H1 (cell line): Measurements from ENCODE around the gene MUC22. TPM values are rescaled to one million over a fixed set of nuclear protein-coding genes. Genes with fewer than 3 reads are reported as not detected.

ENCODE experiments used
- CTCF ChIA-PET: fragments of 300-600 bp; sonication (Branson Sonifier 250); formaldehyde crosslinking; loops from one replicate; lab custom pipeline; 2021; ENCODE audit not compliant: partially characterized antibody; lab: Charles Lee
- POLR2A ChIA-PET: fragments of 300-600 bp; sonication (Branson Sonifier 250); formaldehyde crosslinking; loops from one replicate; lab custom pipeline; 2021; ENCODE audit warnings: inconsistent platforms; ENCODE audit not compliant: partially characterized antibody; lab: Charles Lee
- DNase-seq, 2 experiments: peaks; one replicate each; pipeline versions ENCODE4 v3.0.0 to v3.0.0-alpha.2; 2010 to 2022; ENCODE audit warnings: low spot score in 2 of 2, low read depth in 1 of 2, mixed read lengths in 1 of 2
- FAIRE-seq: peaks from 2 replicates; lab custom pipeline; 2011; peaks lifted over from hg19 to GRCh38; lab: Jason Lieb, UNC
- H2AFZ ChIP-seq: 2 replicates; pipeline ENCODE4 v1.8.1; 2012; ENCODE audit warnings: low read length, inconsistent platforms
- H2AK5ac ChIP-seq: 2 replicates; pipeline ENCODE4 v1.6.1; 2013; ENCODE audit warnings: low read depth, low read length
- H2BK120ac ChIP-seq: replicated peaks from 2 replicates; pipeline ENCODE3; 2013; ENCODE audit warnings: low read depth, low read length, inconsistent platforms
- H2BK12ac ChIP-seq: 2 replicates; pipeline ENCODE4 v1.6.1; 2013; ENCODE audit warnings: low read depth, low read length
- H2BK15ac ChIP-seq: 2 replicates; pipeline ENCODE4 v1.6.1; 2013; ENCODE audit warnings: low read length
- H2BK20ac ChIP-seq: 2 replicates; pipeline ENCODE4 v1.6.1; 2013; ENCODE audit warnings: low read length
- H2BK5ac ChIP-seq: 2 replicates; pipeline ENCODE4 v1.6.1; 2013; ENCODE audit warnings: low read depth, low read length
- H3K14ac ChIP-seq: 2 replicates; pipeline ENCODE4 v1.6.1; 2013; ENCODE audit warnings: inconsistent platforms; ENCODE audit not compliant: insufficient read length
- H3K18ac ChIP-seq: 2 replicates; pipeline ENCODE4 v1.6.1; 2013; ENCODE audit warnings: low read length; ENCODE audit errors: extremely low read depth
- H3K23ac ChIP-seq: 2 replicates; pipeline ENCODE4 v1.6.1; 2013; ENCODE audit warnings: inconsistent platforms; ENCODE audit not compliant: insufficient read length
- H3K23me2 ChIP-seq: 2 replicates; pipeline ENCODE4 v1.6.1; 2013; ENCODE audit warnings: low read depth, low read length
- H3K27ac ChIP-seq: 2 replicates; pipeline ENCODE4 v1.6.1; 2011; ENCODE audit warnings: low read depth, low read length, inconsistent platforms
- H3K27me3 ChIP-seq, 4 experiments: replicated peaks in 1 of 4; 1 replicate in 1 of 4; 2 replicates in 3 of 4; pipeline versions ENCODE4 v1.6.1 to v1.8.1; 2011 to 2013; ENCODE audit warnings: low read length in 3 of 4, mild to moderate bottlenecking in 3 of 4, inconsistent platforms in 2 of 4, mixed read lengths in 2 of 4, moderate library complexity in 1 of 4; ENCODE audit not compliant: control insufficient read depth in 3 of 4, insufficient read depth in 3 of 4; ENCODE audit errors: extremely low read depth in 1 of 4
- H3K36me3 ChIP-seq, 4 experiments: 2 replicates each; pipeline versions ENCODE4 v1.6.1 to v1.8.1; 2011 to 2013; ENCODE audit warnings: mild to moderate bottlenecking in 4 of 4, low read length in 3 of 4, moderate library complexity in 2 of 4, control low read depth in 1 of 4, inconsistent platforms in 1 of 4; ENCODE audit not compliant: insufficient read depth in 4 of 4, control insufficient read depth in 2 of 4
- H3K4ac ChIP-seq: replicated peaks from 2 replicates; pipeline ENCODE3; 2013; ENCODE audit warnings: low read length, low read depth, mixed read lengths, inconsistent platforms; ENCODE audit not compliant: insufficient read length
- H3K4me1 ChIP-seq, 4 experiments: replicated peaks in 1 of 4; 1 replicate in 1 of 4; 2 replicates in 3 of 4; pipeline versions ENCODE4 v1.6.1 to v1.8.1; 2011 to 2013; ENCODE audit warnings: low read length in 3 of 4, inconsistent platforms in 2 of 4, mixed read lengths in 1 of 4; ENCODE audit not compliant: insufficient read depth in 4 of 4, control insufficient read depth in 3 of 4
- H3K4me2 ChIP-seq, 2 experiments: 2 replicates each; pipeline versions ENCODE4 v1.6.1 to v1.8.1; 2011 to 2013; ENCODE audit warnings: low read depth in 2 of 2, low read length in 2 of 2, control low read depth in 1 of 2, inconsistent platforms in 1 of 2, mild to moderate bottlenecking in 1 of 2; ENCODE audit not compliant: insufficient read depth in 1 of 2
- H3K4me3 ChIP-seq, 4 experiments: fragments of 200-600, 300-600 bp in 1 of 4; sonication (generic), shearing (Covaris generic), sonication (Bioruptor Twin) in 1 of 4; 2 replicates each; pipeline versions ENCODE4 v1.5.1 to v1.8.1; 2011 to 2016; ENCODE audit warnings: low read length in 4 of 4, low read depth in 3 of 4, control low read depth in 2 of 4, inconsistent platforms in 2 of 4, mild to moderate bottlenecking in 2 of 4, mixed read lengths in 1 of 4, moderate library complexity in 1 of 4; ENCODE audit not compliant: insufficient read depth in 2 of 4; ENCODE audit errors: extremely low read depth in 1 of 4
- H3K56ac ChIP-seq: replicated peaks from 2 replicates; pipeline ENCODE3; 2013; ENCODE audit warnings: low read depth, mild to moderate bottlenecking, mixed read lengths, low read length, inconsistent platforms; ENCODE audit not compliant: insufficient read length
- H3K79me1 ChIP-seq: 2 replicates; pipeline ENCODE4 v1.6.1; 2013; ENCODE audit warnings: low read depth, low read length, control low read depth
- H3K79me2 ChIP-seq, 2 experiments: 2 replicates each; pipeline versions ENCODE4 v1.6.1 to v1.8.1; 2012 to 2013; ENCODE audit warnings: low read length in 2 of 2, mild to moderate bottlenecking in 2 of 2, inconsistent platforms in 1 of 2; ENCODE audit not compliant: insufficient read depth in 2 of 2, control insufficient read depth in 1 of 2
- H3K9ac ChIP-seq, 4 experiments: replicated peaks in 1 of 4; 1 replicate in 1 of 4; 2 replicates in 3 of 4; pipeline versions ENCODE4 v1.6.1 to v1.8.1; 2011 to 2013; ENCODE audit warnings: low read depth in 3 of 4, low read length in 3 of 4, control low read depth in 2 of 4, mild to moderate bottlenecking in 2 of 4, moderate library complexity in 2 of 4, inconsistent platforms in 1 of 4; ENCODE audit errors: extremely low read depth in 1 of 4
- H3K9me3 ChIP-seq, 2 experiments: 2 replicates each; pipeline versions ENCODE4 v1.6.1 to v1.8.1; 2012 to 2013; ENCODE audit warnings: mild to moderate bottlenecking in 2 of 2, moderate library complexity in 2 of 2, control low read depth in 1 of 2, inconsistent platforms in 1 of 2, low read depth in 1 of 2, low read length in 1 of 2, mixed read lengths in 1 of 2; ENCODE audit not compliant: insufficient read depth in 2 of 2
- H4K20me1 ChIP-seq, 2 experiments: replicated peaks in 1 of 2; 2 replicates each; pipeline versions ENCODE3 to v1.8.1; 2011 to 2013; ENCODE audit warnings: inconsistent platforms in 2 of 2, low read length in 2 of 2, mild to moderate bottlenecking in 1 of 2; ENCODE audit not compliant: insufficient read depth in 2 of 2, control insufficient read depth in 1 of 2
- H4K5ac ChIP-seq: 2 replicates; pipeline ENCODE4 v1.6.1; 2013; ENCODE audit warnings: low read length, low read depth, mixed read lengths, inconsistent platforms; ENCODE audit not compliant: insufficient read length
- H4K8ac ChIP-seq: 2 replicates; pipeline ENCODE4 v1.8.0; 2013; ENCODE audit warnings: mild to moderate bottlenecking, moderate library complexity, low read length, inconsistent platforms; ENCODE audit not compliant: insufficient read depth; ENCODE audit errors: extremely low read depth
- H4K91ac ChIP-seq: replicated peaks from 2 replicates; pipeline ENCODE3; 2013; ENCODE audit warnings: low read length, mixed read lengths, inconsistent platforms; ENCODE audit not compliant: insufficient read length
- JUND ChIP-seq: IDR thresholded peaks from 2 replicates; pipeline ENCODE4 v1.6.1; 2011; ENCODE audit warnings: mild to moderate bottlenecking, improper control_type of control experiment, low read length
- WGBS, 2 experiments: shearing (Covaris generic) in 1 of 2; methylation state at CpG; one replicate each; pipeline versions ENCODE4 v1.1.6 to v1.1.7; 2013 to 2015; ENCODE audit warnings: low lambda C conversion rate in 2 of 2, mixed read lengths in 2 of 2, inconsistent platforms in 1 of 2, low coverage in 1 of 2, missing lambda C conversion rate in 1 of 2; ENCODE audit not compliant: insufficient replicate concordance in 2 of 2, insufficient coverage in 1 of 2, insufficient read length in 1 of 2; ENCODE audit errors: extremely low coverage in 1 of 2, missing lambda C conversion rate in 1 of 2; 5-methylcytosine and 5-hydroxymethylcytosine counted together
- polyA plus RNA-seq, 7 experiments: library from polyadenylated mRNA; depleted of rRNA in 3 of 7; stranded (reverse) in 5 of 7; unstranded in 2 of 7; fragments of >200 nt in 5 of 7; fragments of 200-250 nt in 2 of 7; gene quantifications; 1 replicate in 5 of 7; 2 replicates in 1 of 7; 4 replicates in 1 of 7; pipeline versions ENCODE4 v1.2.1 to v1.2.3, GENCODE V29; 2011 to 2013; ENCODE audit warnings: missing spikeins in 2 of 7, mixed read lengths in 2 of 7
- total RNA-seq: library from RNA; stranded (reverse); fragmentation: NEBNext Ultra II Directional; extraction: Animal tissue kit (Norgen Biotek cat#: 25700); gene quantifications from 2 replicates; pipeline ENCODE4 v1.2.1, GENCODE V29; 2021

Gene MUC22
- total and polyA plus RNA-seq, 2 of the 8 experiments (the other 6 are each of a cell fraction or from before 2014, with no cell fraction given), result 0.02 TPM; not detected in 1

DNA sequence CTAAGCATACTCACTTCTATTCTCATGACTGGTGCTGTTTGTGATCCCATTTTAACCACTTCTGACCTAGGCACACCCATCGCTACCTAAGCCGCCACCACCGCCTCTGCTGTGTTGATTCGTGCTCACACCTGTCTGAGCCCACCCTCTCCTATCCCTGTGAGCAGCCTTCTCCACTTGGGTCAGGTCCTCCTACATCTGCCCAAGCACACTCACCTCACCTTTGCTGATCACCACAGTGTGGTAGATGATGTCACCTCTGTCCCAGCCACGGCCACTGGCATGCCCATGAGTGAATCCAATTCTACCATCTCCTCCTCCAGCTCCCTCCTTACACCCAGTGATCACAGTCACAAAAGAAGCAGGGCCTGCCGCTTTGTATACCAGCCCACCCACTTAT lies 20.8 kb downstream of the MUC22 start:
- Histone ChIP-seq H3K56ac (no peak overlapping the region), H3K9ac (no peak overlapping the region), H2BK120ac (no peak overlapping the region), H3K4me1 (no peaks in the 10 kb centered on the region), H3K27me3 (no peaks in the 10 kb centered on the region), H3K23ac (no peak overlapping the region), H3K9me3 (peaks cover 0 to 17% of the 10 kb centered on the region in 2 experiments; a peak in 2 of 4 replicates), H3K23me2 (no peaks in the 10 kb centered on the region), H3K36me3 (no peaks in the 10 kb centered on the region), H4K8ac (no peak overlapping the region), H2BK12ac (no peak overlapping the region), H3K14ac (no peak overlapping the region), H3K4ac (no peak overlapping the region), H4K91ac (no peak overlapping the region), H2BK20ac (no peak overlapping the region), H2BK15ac (no peak overlapping the region), H4K20me1 (no peaks in the 10 kb centered on the region), H3K4me3 (no peak overlapping the region), H2AFZ (no peak overlapping the region), H3K18ac (no peak overlapping the region), H3K79me1 (no peaks in the 10 kb centered on the region), H2AK5ac (no peak overlapping the region), H3K79me2 (no peaks in the 10 kb centered on the region), H3K4me2 (no peak overlapping the region), H3K27ac (no peak overlapping the region), H4K5ac (no peak overlapping the region), H2BK5ac (no peak overlapping the region)
- no peak for TF ChIP-seq JUND
- DNase-seq (no peak), FAIRE-seq (no peak)
- POLR2A ChIA-PET, result interaction anchor here (0.9 kb wide), 1 partner anchor 8 kb away, joined by 3 read pairs; no protein-coding TSS in a partner anchor
- CTCF ChIA-PET, result interaction anchor here (2.3 kb wide), 1 partner anchor 11 kb away, joined by 5 read pairs; no protein-coding TSS in a partner anchor
- WGBS, 2 experiments, result 84% methylated on average over 6 of the region's 6 CpGs; no CpG with 5 or more reads in 1 of the 2 experiments
